ENCODE data around the gene NFAT5.

Gene NFAT5

GRCh38 chr16:69707920-69708683 lies 142.3 kb downstream of the NFAT5 start:
- H3K4me3 Mint-ChIP-seq: no peak overlapping the region
- no peaks in the 10 kb centered on the region for H3K27me3 Mint-ChIP-seq
- peak overlapping the region; percentile 39 for H3K27ac Mint-ChIP-seq
- peaks cover 51% of the 10 kb centered on the region for H3K36me3 Mint-ChIP-seq (ENCODE audit: low read depth)
- H3K4me1 Mint-ChIP-seq (ENCODE audit: low read depth): peaks cover 10% of the 10 kb centered on the region
- no peaks in the 10 kb centered on the region for H3K9me3 Mint-ChIP-seq
- DNase-seq: no peak

- H3K9me3 Mint-ChIP-seq: no peaks in the 10 kb centered on the region
- no peak for DNase-seq
- peaks cover 10% of the 10 kb centered on the region for H3K4me1 Mint-ChIP-seq (ENCODE audit: low read depth)
- H3K36me3 Mint-ChIP-seq (ENCODE audit: low read depth): peaks cover 44% of the 10 kb centered on the region
- no peaks in the 10 kb centered on the region for H3K27me3 Mint-ChIP-seq
- peak overlapping the region; percentile 63 for H3K27ac Mint-ChIP-seq
- no peak overlapping the region for H3K4me3 Mint-ChIP-seq
Observed at GRCh38 chr16:69709456-69710084, 143.8 kb downstream of the NFAT5 start.

- H3K27me3 Mint-ChIP-seq: no peaks in the 10 kb centered on the region
- peaks cover 47% of the 10 kb centered on the region for H3K36me3 Mint-ChIP-seq (ENCODE audit: low read depth)
- DNase-seq: no peak
- no peak overlapping the region for H3K4me3 Mint-ChIP-seq
- H3K4me1 Mint-ChIP-seq (ENCODE audit: low read depth): peaks cover 10% of the 10 kb centered on the region
- H3K27ac Mint-ChIP-seq: no peak overlapping the region
- no peaks in the 10 kb centered on the region for H3K9me3 Mint-ChIP-seq
Observed at GRCh38 chr16:69711115-69711740, 145.5 kb downstream of the NFAT5 start.

GRCh38 chr16:69712277-69712676 lies 146.5 kb downstream of the NFAT5 start:
- H3K4me3 Mint-ChIP-seq: no peak overlapping the region
- no peaks in the 10 kb centered on the region for H3K27me3 Mint-ChIP-seq
- DNase-seq: no peak
- H3K36me3 Mint-ChIP-seq (ENCODE audit: low read depth): peaks cover 49% of the 10 kb centered on the region
- no peaks in the 10 kb centered on the region for H3K9me3 Mint-ChIP-seq
- peaks cover 10% of the 10 kb centered on the region for H3K4me1 Mint-ChIP-seq (ENCODE audit: low read depth)
- H3K27ac Mint-ChIP-seq: no peak overlapping the region

- Mint-ChIP-seq H3K4me3 (no peak overlapping the region), H3K27ac (peak overlapping the region; percentile 40), H3K9me3 (no peaks in the 10 kb centered on the region), H3K27me3 (no peaks in the 10 kb centered on the region), H3K4me1 (ENCODE audit: low read depth) (peaks cover 10% of the 10 kb centered on the region), H3K36me3 (ENCODE audit: low read depth) (peaks cover 47% of the 10 kb centered on the region)
- no peak for DNase-seq
Observed at GRCh38 chr16:69712914-69713581, 147.3 kb downstream of the NFAT5 start.

- Mint-ChIP-seq H3K27ac (no peak overlapping the region), H3K27me3 (no peaks in the 10 kb centered on the region), H3K9me3 (no peaks in the 10 kb centered on the region), H3K4me1 (ENCODE audit: low read depth) (no peaks in the 10 kb centered on the region), H3K36me3 (ENCODE audit: low read depth) (peaks cover 29% of the 10 kb centered on the region), H3K4me3 (no peak overlapping the region)
- DNase-seq: no peak
Observed at GRCh38 chr16:69717066-69717465, 151.3 kb downstream of the NFAT5 start.

GRCh38 chr16:69718111-69718764 lies 152.5 kb downstream of the NFAT5 start:
- H3K4me3 Mint-ChIP-seq: no peak overlapping the region
- H3K4me1 Mint-ChIP-seq (ENCODE audit: low read depth): no peaks in the 10 kb centered on the region
- peaks cover 17% of the 10 kb centered on the region for H3K36me3 Mint-ChIP-seq (ENCODE audit: low read depth)
- no peaks in the 10 kb centered on the region for H3K9me3 Mint-ChIP-seq
- H3K27ac Mint-ChIP-seq: no peak overlapping the region
- no peak for DNase-seq
- H3K27me3 Mint-ChIP-seq: no peaks in the 10 kb centered on the region

- H3K4me3 Mint-ChIP-seq: no peak overlapping the region
Observed at GRCh38 chr16:69720822-69721430, 155.2 kb downstream of the NFAT5 start.

GRCh38 chr16:69721441-69721957 lies 155.7 kb downstream of the NFAT5 start:
- H3K36me3 Mint-ChIP-seq (ENCODE audit: low read depth): peaks cover 10% of the 10 kb centered on the region
- no peak overlapping the region for H3K4me3 Mint-ChIP-seq
- no peaks in the 10 kb centered on the region for H3K27me3 Mint-ChIP-seq
- H3K4me1 Mint-ChIP-seq (ENCODE audit: low read depth): peaks cover 14% of the 10 kb centered on the region
- no peak overlapping the region for H3K27ac Mint-ChIP-seq
- H3K9me3 Mint-ChIP-seq: no peaks in the 10 kb centered on the region
- no peak for DNase-seq

More at GRCh38 chr16:69720822-69721430, 155.2 kb downstream of the NFAT5 start:
- Mint-ChIP-seq H3K4me1 (ENCODE audit: low read depth) (peaks cover 8% of the 10 kb centered on the region), H3K27ac (no peak overlapping the region), H3K36me3 (ENCODE audit: low read depth) (peaks cover 8% of the 10 kb centered on the region), H3K27me3 (no peaks in the 10 kb centered on the region), H3K9me3 (no peaks in the 10 kb centered on the region)
- no peak for DNase-seq

- H3K27me3 Mint-ChIP-seq: no peaks in the 10 kb centered on the region
- H3K4me1 Mint-ChIP-seq (ENCODE audit: low read depth): peaks cover 30% of the 10 kb centered on the region
- H3K4me3 Mint-ChIP-seq: no peak overlapping the region
- H3K36me3 Mint-ChIP-seq (ENCODE audit: low read depth): peaks cover 5% of the 10 kb centered on the region
- DNase-seq: no peak
- peak overlapping the region; percentile 37 for H3K27ac Mint-ChIP-seq
- no peaks in the 10 kb centered on the region for H3K9me3 Mint-ChIP-seq
Observed at GRCh38 chr16:69724414-69724873, 158.7 kb downstream of the NFAT5 start.

GRCh38 chr16:69724981-69725479 lies 159.3 kb downstream of the NFAT5 start:
- H3K9me3 Mint-ChIP-seq: no peaks in the 10 kb centered on the region
- peaks cover 5% of the 10 kb centered on the region for H3K36me3 Mint-ChIP-seq (ENCODE audit: low read depth)
- peaks cover 30% of the 10 kb centered on the region for H3K4me1 Mint-ChIP-seq (ENCODE audit: low read depth)
- DNase-seq: peak; percentile 14
- H3K4me3 Mint-ChIP-seq: peak overlapping the region; percentile 85
- H3K27ac Mint-ChIP-seq: peak overlapping the region; percentile 37
- no peaks in the 10 kb centered on the region for H3K27me3 Mint-ChIP-seq

GRCh38 chr16:69725480-69726312 lies 159.9 kb downstream of the NFAT5 start:
- Mint-ChIP-seq H3K4me3 (peak overlapping the region; percentile 85), H3K4me1 (ENCODE audit: low read depth) (peaks cover 30% of the 10 kb centered on the region), H3K27ac (peak overlapping the region; percentile 96), H3K27me3 (no peaks in the 10 kb centered on the region), H3K9me3 (no peaks in the 10 kb centered on the region), H3K36me3 (ENCODE audit: low read depth) (peaks cover 5% of the 10 kb centered on the region)
- no peak for DNase-seq
